Natural killer cell (primary cell): ENCODE measurements around the gene HS6ST2. TPM values are rescaled to one million over a fixed set of nuclear protein-coding genes. Genes with fewer than 3 reads are reported as not detected.

Source experiments
- ATAC-seq, 3 donors: fragments of 150-1000 bp in 2 of 3; fragments of 200-7000 bp in 1 of 3; cut with Tn5 transposase; 1 replicate in 1 of 3; 2 replicates in 2 of 3; pipeline ENCODE4 v1.10.0; 2021; ENCODE audit warnings: mild to moderate bottlenecking in 2 of 3, moderate library complexity in 2 of 3
- DNase-seq, 2 donors: peaks; one replicate each; pipeline versions ENCODE4 v3.0.0 to v3.0.0-alpha.2; 2013 to 2021; ENCODE audit warnings: mixed read lengths in 1 of 2
- H3K27ac ChIP-seq: one replicate; pipeline ENCODE4 v1.5.1; 2013; ENCODE audit warnings: mild to moderate bottlenecking, low read length
- H3K27me3 ChIP-seq: one replicate; pipeline ENCODE4 v1.6.1; 2013; ENCODE audit warnings: low read length; ENCODE audit not compliant: control insufficient read depth, insufficient read depth
- H3K36me3 ChIP-seq: one replicate; pipeline ENCODE4 v1.6.1; 2013; ENCODE audit warnings: low read length; ENCODE audit not compliant: control insufficient read depth, insufficient read depth
- H3K4me1 ChIP-seq: one replicate; pipeline ENCODE4 v1.6.1; 2013; ENCODE audit warnings: low read length; ENCODE audit not compliant: control insufficient read depth, insufficient read depth
- H3K4me3 ChIP-seq: one replicate; pipeline ENCODE4 v1.5.1; 2013; ENCODE audit warnings: low read length
- H3K9me3 ChIP-seq: one replicate; pipeline ENCODE4 v1.6.1; 2013; ENCODE audit warnings: low read length; ENCODE audit not compliant: control insufficient read depth, insufficient read depth
- H3K27ac Mint-ChIP-seq, 2 donors: one replicate each; pipeline ENCODE4 v1.8.0; 2022; ENCODE audit warnings: mild to moderate bottlenecking in 2 of 2, mixed read lengths in 2 of 2, moderate library complexity in 1 of 2
- H3K27me3 Mint-ChIP-seq, 2 donors: one replicate each; pipeline ENCODE4 v1.8.0; 2022; ENCODE audit warnings: low read depth in 2 of 2, mixed read lengths in 2 of 2
- H3K36me3 Mint-ChIP-seq: one replicate; pipeline ENCODE4 v1.8.0; 2022; ENCODE audit warnings: mixed read lengths
- H3K4me1 Mint-ChIP-seq, 2 donors: one replicate each; pipeline ENCODE4 v1.8.0; 2022; ENCODE audit warnings: mixed read lengths in 2 of 2
- H3K4me3 Mint-ChIP-seq: one replicate; pipeline ENCODE4 v1.8.0; 2022; ENCODE audit warnings: mild to moderate bottlenecking, moderate library complexity, mixed read lengths
- H3K9me3 Mint-ChIP-seq, 2 donors: one replicate each; pipeline ENCODE4 v1.8.0; 2022; ENCODE audit warnings: mixed read lengths in 2 of 2
- CTCF ChIP-seq: fragments of 200-600 bp; IDR thresholded peaks from one replicate; pipeline ENCODE4 v1.8.0; 2022; ENCODE audit warnings: antibody characterized with exemption
- WGBS: methylation state at CpG from one replicate; pipeline ENCODE4 v1.1.7; 2013; ENCODE audit warnings: missing lambda C conversion rate; ENCODE audit not compliant: insufficient coverage; 5-methylcytosine and 5-hydroxymethylcytosine counted together
- intact Hi-C: fragments of 100-400 bp; cut with micrococcal nuclease; formaldehyde crosslinking; loops from one replicate; pipeline ENCODE4 v1.14.2; 2022
- total RNA-seq, 4 donors: library from RNA; stranded (reverse); fragments of 120-200 nt in 1 of 4; gene quantifications; one replicate each; pipeline versions ENCODE4 v1.2.3 to v1.2.4, GENCODE V29; 2013 to 2022

HS6ST2 gene
- total RNA-seq, 3 donors from 2014 or later (not counting 1 experiment from before 2014, with no cell fraction given): not detected

- Histone ChIP-seq H3K9me3 (no peaks in the 10 kb centered on the region), H3K4me1 (no peaks in the 10 kb centered on the region), H3K27ac (no peak overlapping the region), H3K27me3 (no peaks in the 10 kb centered on the region), H3K36me3 (no peaks in the 10 kb centered on the region), H3K4me3 (no peak overlapping the region)
- TF ChIP-seq CTCF: no peak
- DNase-seq (no peak), ATAC-seq (no peak)
- Mint-ChIP-seq H3K4me3 (no peak overlapping the region), H3K27ac (no peak overlapping the region), H3K27me3 (peaks cover 0 to 6% of the 10 kb centered on the region in 2 donors), H3K4me1 (no peaks in the 10 kb centered on the region), H3K9me3 (no peaks in the 10 kb centered on the region), H3K36me3 (no peaks in the 10 kb centered on the region)
- 89% methylated on average over 3 of the region's 3 CpGs for WGBS
- intact Hi-C loops: no loop called here
These were observed 82.5 kb downstream of the HS6ST2 start for GRCh38 chrX:132875650-132876522.

GRCh38 chrX:132862562-132862961 is 95.9 kb downstream of the HS6ST2 start:
- no peak overlapping the region for H3K27ac ChIP-seq
- peaks cover under 1 to 7% of the 10 kb centered on the region in 2 donors for H3K9me3 Mint-ChIP-seq

GRCh38 chrX:132861076-132861475 is 97.4 kb downstream of the HS6ST2 start:
- Mint-ChIP-seq H3K36me3 (no peaks in the 10 kb centered on the region), H3K27ac (no peak overlapping the region), H3K9me3 (peaks cover 2 to 8% of the 10 kb centered on the region in 2 donors), H3K4me3 (no peak overlapping the region), H3K4me1 (peaks cover 27 to 38% of the 10 kb centered on the region in 2 donors), H3K27me3 (peaks cover 3 to 19% of the 10 kb centered on the region in 2 donors)
- DNase-seq: no peak
- 92% methylated on average over 2 of the region's 3 CpGs for WGBS
- Histone ChIP-seq H3K36me3 (no peaks in the 10 kb centered on the region), H3K4me3 (no peak overlapping the region), H3K4me1 (peaks cover 4% of the 10 kb centered on the region), H3K27me3 (no peaks in the 10 kb centered on the region), H3K9me3 (no peaks in the 10 kb centered on the region), H3K27ac (no peak overlapping the region)
- no peak for ATAC-seq
- no peak for TF ChIP-seq CTCF
- intact Hi-C loops: no loop called here

More at GRCh38 chrX:132862562-132862961, 95.9 kb downstream of the HS6ST2 start:
- H3K36me3 ChIP-seq: no peaks in the 10 kb centered on the region
- peaks cover 3 to 19% of the 10 kb centered on the region in 2 donors for H3K27me3 Mint-ChIP-seq
- no peaks in the 10 kb centered on the region for H3K36me3 Mint-ChIP-seq
- ATAC-seq (no peak), DNase-seq (no peak)
- no peaks in the 10 kb centered on the region for H3K27me3 ChIP-seq
- H3K4me3 Mint-ChIP-seq: no peak overlapping the region
- TF ChIP-seq CTCF: no peak
- H3K4me1 ChIP-seq: peaks cover 4% of the 10 kb centered on the region
- no peak overlapping the region for H3K27ac Mint-ChIP-seq
- H3K4me3 ChIP-seq: no peak overlapping the region
- no peaks in the 10 kb centered on the region for H3K9me3 ChIP-seq
- 80% methylated on average over 1 of the region's 3 CpGs for WGBS
- H3K4me1 Mint-ChIP-seq: peaks cover 24 to 25% of the 10 kb centered on the region in 2 donors
- intact Hi-C loops: no loop called here
